Activated gamma-delta T cell treated with anti-CD3 and anti-CD28 coated beads, Interleukin-2, amount 50 U/mL, for 16 hours (primary cell): Measurements from ENCODE around the gene BACH2.
"Not testable (repeated sequence)": the region's sequence is repeated elsewhere in the genome, so short reads cannot be mapped to it uniquely, and the experiment has no call there.

ENCODE experiments used
- DNase-seq: peaks from one replicate; pipeline ENCODE4 v3.0.0-alpha.2; 2020; ENCODE audit warnings: low read depth

The BACH2 gene

DNA sequence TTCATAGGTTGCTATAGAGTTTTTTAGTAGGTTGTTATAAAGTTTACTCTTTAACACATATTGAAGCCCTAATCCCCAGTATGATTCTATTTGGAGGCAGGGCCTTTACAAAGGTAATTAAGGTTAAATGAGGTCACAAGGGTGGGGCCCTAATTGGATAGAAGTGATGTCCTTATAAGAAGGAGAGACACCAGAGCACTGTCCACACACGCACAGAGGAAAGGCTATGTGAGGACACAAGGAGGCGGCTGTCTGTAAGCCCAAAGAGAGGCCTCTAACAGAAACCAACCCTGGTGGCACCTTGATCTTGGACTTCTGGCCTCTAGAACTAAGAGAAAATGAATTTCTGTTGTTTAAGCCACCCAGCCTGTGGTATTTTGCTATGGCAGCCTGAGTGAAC lies 303.8 kb downstream of the BACH2 start:
- no peak for DNase-seq

DNA sequence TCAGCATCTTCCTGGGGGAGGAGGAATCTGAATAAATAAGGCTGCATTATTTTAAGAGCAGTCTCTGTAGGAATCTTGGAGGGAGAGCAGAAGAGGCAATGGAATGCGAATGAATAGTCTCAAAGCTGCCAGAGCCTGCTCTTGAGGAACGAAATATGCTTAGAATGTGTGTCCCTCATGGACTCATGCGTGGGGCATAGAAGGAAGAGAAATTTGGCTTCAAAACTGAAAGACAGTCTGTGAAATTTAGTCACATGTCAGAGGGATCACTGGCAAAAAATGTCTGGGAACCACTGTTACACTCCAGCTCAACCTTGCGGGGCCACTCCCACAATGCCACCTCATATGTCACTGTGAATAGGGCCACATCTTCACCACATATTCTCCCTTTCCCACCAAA lies 306.9 kb downstream of the BACH2 start:
- no peak for DNase-seq

DNA sequence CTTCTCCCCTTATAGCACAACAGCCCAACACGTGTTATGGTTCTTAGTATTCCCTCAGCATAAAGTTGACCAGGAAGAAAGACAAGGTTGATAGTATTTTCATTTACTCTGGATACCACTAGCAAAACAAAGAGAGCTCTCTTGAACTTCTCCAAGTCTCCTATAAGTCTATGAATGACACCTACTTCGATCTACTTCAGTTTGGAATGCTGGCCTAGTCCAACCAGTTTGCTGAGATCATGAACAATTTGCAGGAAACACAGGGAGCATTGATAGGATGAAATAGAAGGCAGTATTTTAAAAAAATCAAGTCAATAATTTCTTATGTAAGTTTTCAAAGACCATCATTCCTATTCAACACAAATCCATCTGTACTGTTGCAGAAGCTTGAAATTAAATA lies 308.8 kb downstream of the BACH2 start:
- DNase-seq = no peak

DNA sequence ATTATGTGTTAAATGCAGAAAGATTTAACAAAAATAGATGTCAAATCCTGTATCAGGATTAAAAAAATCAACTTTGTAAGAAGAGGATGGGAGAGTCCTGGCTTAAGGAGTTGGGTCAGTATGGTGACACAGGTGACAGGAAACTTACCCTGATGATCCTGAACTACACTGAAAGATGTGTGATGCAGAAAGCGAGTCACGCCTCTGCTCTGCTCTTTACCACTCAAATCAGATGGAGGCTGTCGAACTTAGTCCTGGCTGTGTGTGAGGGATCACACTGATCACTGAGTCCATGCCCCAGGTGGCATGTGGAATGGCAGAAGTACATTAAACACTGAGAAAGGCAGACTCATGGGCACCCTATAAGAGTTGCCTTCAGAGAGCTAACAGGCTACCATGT lies 309.5 kb downstream of the BACH2 start:
- DNase-seq = no peak

DNA sequence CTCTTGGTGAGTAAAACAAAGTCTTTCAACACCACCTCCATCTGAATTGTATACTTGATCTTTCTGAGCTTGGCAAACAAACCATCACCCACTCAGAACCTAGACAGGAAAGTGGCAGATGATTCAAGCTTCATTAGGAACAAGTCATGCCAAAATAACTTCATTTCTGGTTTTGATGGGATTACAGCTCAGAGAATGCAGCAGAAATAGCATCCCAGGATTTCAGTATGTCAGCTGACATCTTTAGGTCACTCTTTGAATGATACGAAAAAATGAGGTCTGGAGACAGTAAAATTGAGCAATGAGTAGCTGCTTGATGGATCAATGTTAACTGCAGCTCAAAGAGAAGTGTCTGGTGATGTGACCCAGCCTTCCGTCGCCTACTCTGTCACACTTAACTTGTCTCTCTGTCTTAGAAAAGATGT lies 310.0 kb downstream of the BACH2 start:
- DNase-seq = no peak

DNA sequence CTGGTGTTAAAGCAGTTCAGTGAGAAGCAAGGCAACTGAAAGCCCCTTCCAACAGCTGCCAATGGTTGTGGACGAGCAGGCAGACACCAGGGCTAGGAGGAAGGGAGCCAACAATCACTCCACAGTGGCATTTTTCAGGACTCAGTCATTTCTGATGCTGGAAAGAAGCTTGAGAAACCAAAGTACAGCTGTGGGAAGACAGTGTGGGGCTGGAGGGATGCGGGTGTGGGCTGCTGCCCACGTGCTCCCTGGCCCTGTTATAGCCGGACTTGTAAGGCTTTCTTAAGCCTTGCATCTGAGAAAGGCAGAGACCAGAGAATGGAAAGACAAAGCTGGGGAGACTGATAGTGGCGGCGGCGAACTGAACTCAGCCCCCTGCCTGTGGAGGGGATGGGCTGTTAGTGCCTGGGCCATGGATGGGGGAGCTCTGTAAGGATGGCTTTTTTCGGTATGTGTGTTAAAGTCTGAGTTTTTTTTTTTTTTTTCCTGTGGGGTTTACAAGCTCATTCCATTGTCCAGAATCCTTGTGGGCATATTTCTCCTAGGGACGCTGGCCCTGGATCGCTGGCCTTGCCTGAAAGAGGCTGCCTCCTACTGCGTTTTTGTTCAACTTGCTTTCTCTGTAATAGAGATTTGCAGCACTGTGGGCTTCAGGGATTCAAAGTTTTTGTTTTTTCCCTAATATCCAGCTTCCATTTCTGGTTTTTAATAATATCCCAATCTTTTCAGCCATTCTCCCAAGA lies 310.7 kb downstream of the BACH2 start:
- no peak for DNase-seq

DNA sequence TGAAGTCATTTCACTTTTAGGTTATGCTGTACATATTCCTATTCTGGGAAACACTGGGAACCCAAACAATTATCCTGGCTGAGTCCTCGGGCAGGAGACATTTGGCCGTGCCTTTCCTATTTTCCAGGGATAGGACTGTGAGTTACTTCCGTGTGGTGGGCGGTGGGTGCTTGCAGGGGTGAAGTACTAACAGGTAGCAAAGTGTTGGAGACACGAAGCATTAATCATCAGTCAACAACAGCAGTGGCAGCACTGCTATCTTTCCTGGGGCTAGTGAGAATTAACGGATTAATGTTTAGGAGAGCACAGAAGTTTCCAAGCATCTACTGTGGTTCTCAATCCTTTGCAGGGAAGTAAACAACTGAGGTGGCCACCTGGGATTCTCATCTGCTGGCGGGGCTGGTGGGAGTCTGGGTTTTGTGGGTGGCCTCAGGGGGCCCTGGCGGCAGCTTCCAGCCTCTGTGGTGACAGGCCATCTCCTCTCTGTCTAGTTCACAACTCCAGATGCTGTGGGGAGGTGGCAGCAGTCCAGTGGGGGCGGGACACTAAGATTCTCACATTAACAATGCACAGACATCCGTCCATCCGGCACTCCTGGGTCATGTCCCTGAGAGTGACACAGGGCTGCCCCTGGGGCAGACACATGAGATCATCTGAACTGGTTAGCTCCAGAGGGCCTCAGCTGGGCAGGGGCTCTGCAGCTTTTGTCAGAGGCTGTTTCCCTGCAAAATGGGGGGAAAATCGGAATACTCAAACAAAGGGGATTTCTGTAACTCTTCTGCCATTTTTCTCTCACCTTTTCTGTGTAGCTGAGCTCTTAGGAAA lies 311.5 kb downstream of the BACH2 start:
- DNase-seq = no peak

DNA sequence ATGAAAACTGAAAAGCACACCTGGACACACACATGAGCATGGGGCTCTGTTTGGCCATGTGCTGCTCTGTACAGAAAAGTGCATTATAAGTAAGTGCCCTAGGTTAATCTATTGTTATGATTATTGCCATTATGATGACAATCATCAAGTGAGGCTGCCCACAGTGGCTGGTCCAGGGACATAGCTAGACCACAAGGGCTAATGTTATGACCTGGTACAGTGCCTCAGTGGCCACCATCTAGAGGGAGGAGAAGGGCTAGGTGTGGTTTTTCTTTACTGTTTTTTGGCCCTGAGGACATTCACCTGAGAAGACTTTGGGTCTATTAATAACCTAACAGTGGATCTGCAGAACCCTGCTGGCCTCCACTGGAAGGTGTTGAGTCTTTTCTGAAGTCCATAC lies 316.3 kb downstream of the BACH2 start:
- no peak for DNase-seq

DNA sequence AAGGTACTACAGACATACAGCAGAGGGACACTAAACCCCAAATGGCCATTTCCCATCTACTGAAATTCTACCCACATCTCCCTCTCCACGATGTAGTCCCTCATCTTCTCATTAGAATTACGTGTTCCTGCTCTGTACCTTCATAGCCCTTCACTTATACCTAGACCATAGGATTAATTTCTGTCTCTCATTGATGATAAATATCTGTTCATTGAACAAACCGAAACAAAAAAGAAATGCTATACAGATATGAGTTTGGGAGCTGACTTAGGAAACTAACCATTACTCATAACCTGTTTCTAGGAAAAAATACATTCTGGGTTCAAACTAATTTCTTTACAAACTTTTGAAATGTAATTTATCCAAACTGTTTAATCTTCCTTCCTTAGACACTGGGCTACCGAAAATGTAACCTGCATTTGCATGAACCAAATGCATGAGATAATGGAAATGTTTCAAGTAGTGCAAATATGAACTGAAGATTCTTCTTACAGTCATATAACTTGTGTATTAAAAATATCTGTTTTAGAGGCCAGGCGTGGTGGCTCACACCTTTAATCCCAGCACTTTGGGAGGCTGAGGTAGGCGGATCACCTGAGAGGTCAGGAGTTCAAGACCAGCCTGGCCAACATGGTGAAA lies 317.0 kb downstream of the BACH2 start:
- no peak for DNase-seq

DNA sequence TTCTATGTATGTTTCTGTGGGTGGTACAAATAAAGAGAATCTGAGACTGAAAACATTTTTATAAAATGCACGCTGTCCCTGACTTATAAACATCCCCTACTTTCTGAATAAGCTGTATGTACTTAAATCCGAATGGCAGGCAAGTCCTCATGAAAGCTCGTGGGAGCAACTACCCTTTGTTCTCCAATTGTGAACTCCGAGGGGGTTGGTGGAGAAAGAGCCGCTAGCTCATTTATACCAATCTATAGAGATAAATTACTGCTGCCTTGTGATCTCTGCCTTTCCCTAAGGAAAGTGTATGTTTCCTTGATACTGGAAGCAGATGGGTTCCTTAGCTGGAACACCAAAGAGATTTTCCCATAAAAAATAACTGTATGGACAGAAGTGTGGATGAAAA lies 317.9 kb downstream of the BACH2 start:
- no peak for DNase-seq

DNA sequence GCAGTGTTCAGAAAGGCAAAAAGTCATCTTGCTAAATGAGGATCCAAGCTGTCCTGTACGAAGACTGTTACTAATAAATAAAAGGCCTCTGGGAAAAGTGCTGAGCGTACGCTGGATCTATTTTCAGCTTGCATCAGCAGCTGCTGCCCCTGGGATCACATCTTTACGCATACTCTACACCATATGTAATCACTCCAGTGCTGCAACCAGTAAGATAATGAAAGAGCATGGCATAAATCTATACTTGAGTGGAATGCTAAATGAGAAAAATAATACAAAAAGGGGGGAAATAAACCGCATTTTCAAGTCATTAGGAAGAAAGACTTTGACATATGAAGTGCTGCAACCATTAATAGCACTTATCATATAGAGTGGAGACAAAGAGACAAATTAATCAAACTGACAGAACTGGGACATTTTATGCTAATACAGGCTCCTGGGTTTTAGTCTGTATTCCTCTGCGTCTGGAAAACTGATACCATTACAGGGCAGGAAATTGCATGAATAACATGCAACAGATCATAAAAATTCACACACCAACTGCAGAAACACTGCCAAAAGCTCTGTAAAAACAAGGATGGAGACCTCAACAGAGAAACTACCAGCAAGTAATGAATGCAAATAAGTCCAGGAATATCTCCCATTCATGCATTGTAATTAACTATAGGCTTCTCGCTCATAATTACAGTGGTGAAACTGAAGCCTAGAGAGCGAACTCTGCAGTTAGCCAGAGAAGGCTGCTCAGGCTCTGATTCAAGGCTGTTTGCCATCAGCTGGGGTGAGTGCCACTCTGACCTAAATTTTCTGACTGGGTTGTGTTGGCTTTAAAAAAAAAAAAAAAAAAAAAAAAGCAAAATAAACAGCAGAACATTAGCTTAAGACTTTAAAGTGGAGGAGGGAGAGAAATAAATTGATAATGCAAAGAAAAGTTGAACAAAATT lies 318.6 kb downstream of the BACH2 start:
- no peak for DNase-seq

DNA sequence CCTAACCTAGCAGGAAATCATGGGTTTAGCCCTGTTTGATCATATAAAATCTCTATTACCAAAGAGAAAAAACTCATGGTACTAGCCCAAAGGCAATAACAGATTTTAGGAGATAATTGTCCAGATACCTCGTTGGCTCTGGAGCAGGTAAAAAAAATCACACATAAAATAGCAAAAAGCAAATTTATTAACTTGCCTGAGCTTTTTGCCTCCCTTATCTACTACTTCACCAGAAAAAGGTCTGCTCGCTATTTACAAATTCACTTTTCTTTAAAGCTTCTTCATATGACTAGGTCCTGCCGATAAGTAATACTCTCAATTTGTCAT lies 320.0 kb downstream of the BACH2 start:
- no peak for DNase-seq

DNA sequence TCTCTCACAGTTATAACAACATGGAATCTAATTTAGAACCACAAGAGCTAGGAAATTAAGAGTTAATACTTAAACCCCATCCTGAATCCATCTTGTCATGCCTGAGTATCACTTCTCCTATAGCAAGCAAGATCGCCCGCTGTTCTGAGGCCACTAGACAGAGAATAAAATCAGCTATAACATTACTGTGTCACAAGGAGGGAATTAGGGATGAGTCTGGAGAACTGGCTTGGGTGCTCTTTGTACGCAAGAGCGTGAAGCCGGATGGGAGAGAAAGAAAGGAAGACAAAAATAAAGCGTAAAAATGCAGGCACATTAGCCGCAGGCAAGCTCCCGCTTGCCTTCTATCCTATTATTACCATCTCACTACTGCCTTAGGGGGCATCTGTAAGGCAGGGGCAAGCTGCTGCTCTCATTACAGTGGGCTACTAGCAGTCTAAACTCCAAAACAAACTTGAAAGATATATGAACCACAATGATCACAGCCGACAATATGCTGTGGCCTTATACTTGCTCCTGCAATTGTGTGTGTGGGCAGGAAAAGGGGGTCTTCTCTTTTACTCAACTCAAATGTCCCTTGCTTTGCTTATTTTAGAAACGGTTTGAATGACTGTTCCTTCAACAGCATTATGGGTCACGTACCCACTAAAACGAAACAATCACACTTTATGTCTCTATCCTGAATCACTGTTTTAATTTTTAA lies 320.5 kb downstream of the BACH2 start:
- DNase-seq = no peak

DNA sequence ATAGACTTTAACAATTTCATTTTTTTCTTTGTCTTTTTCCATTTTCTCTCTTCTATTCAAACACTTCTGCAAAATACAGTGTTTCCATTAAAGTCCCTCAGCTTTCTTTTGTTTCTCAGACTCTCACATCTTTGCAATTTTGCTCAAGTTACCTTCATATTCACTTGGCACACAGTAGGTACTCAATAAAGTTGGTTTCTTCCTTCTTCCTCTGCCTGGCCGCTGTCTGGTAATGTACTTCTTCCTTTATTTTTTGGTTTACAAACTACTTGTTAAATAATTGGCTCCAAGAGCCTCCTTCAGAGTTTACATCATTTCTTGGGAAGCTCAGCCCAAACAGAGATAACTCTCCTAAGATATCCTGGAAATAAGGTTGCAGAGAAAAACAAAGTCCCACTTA lies 321.3 kb downstream of the BACH2 start:
- DNase-seq = no peak

DNA sequence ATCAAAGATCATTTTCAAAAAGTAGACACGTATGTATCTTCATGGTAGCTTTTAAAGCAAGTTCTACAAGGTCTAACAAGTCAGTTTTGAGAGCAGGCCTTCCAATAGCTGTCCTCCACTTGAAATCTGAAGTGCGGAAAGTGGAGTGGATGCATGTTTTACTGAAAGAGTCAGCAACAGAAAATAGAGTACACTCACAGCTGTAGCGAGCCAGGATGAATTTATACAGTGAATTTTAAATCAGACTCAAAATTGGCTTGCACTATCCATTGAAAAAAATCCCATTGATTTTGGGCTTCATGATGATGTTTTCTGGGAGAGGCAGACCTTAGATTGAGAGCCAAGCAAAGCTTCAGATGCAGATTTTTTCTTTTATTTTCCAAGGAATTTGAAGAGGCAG lies 321.8 kb downstream of the BACH2 start:
- DNase-seq = no peak

DNA sequence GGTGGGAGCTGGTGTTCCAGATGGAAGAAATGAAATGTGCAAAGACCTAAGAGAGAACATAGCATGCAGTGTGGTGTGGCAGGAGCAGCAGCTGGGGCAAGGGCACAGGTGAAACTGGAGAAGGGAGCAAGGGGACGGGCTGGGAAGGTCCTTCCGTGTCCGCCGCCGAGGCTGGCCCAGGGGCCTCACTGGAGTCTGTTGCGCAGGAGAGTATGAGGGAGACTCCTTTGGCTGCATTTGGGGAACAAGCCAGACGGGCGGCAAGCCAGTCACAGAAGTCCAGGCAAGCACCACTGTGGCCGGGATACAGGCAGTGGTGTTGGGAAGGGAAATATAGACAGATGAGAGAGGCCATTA lies 324.6 kb downstream of the BACH2 start:
- DNase-seq = no peak

DNA sequence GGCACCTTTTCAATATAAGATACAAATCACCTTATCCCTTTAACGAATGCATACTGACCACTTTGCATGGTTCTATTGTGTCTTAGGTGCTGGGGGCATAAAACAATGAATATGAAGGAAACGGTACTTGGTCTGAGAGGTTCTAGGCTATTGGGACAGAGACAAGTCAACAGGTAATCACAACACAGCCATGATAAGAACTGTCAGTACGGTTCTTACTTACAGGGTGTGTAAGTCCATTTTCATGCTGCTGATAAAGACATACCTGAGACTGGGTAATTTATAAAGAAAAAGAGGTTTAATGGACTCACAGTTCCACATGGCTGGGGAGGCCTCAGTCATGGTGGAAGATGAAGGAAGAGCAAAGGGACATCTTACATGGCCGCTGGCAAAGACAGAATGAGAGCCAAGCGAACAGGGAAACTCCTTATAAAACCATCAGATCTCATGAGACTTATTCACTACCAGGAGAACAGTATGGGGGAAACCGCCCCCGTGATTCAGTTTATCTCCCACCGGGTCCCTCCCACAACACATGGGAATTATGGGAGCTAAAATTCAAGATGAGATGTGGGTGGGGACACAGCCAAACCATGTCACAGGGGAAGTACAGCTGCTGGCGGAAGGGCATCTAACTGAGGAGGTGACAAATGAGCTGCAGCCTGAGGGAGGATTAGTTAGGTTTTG lies 325.2 kb downstream of the BACH2 start:
- DNase-seq = not testable (repeated sequence)

DNA sequence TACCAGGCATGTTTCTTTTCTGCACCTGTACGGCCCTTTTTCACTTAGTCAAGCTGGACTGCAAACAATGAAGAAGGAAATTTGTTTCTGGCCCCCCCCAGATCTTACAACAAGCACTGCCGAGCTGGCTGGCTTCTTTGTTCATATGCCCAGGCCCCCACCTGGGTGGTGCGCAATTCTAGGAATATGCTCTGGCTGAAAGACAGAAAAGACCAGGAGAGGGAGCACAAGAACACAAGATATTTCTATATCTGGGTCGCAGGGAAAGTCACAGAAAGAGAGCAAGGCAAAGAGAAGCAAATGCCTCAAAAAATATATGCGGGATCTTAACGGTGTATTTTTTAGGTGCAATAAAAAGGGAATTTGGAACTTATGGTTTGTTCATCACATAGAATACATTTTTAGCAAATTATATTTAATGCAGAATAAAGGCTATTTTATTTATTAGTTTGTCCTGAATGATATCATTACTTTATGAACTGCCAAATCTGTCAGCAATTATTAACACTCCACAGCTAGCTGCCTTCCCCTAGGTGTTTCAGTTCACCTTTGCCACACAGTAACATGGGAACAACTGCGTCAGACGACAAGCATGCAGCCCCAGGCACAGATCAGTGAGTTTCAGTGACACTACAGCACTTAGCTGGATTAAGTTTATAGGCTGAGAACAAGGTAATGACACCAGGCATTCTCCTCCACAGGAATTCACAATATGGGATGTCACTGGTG lies 325.9 kb downstream of the BACH2 start:
- DNase-seq = no peak

DNA sequence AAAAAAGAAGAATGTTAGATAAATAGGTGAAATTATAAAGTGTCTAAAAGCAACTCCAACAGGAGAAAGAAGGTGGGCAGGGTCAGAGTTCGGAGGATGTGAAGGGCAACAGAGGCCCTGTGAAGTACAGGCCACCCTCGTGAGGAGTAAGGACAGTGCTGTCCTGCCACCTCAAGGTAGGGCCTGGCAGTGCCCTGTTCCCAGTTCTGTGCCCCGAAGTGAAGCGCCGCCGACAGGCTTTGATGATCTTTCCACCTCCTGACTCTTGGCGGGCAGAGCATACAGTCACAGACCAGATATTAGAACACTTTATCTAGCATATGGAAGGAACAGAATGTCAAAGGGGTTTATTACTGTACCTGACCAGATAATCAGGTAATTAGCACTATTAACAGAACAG lies 326.6 kb downstream of the BACH2 start:
- no peak for DNase-seq

DNA sequence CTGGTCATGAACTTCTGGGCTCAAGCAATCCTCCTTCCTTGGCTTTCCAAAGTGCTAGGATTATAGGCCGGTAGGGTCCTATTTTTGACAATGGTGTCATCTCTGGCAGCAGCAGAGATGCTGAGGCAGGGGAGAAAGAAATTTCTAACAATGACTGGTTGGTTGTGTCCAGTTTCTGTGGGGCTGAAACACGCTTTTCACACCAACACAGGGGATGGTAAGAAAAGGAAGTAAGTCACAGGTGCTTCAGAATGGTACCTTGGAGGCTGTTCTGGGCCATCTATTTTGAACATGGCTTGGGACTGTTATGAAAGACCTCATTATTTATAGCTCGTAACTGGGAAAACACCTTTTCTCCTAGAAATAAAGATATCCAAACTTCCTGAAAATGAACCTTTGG lies 329.7 kb downstream of the BACH2 start:
- DNase-seq = no peak

DNA sequence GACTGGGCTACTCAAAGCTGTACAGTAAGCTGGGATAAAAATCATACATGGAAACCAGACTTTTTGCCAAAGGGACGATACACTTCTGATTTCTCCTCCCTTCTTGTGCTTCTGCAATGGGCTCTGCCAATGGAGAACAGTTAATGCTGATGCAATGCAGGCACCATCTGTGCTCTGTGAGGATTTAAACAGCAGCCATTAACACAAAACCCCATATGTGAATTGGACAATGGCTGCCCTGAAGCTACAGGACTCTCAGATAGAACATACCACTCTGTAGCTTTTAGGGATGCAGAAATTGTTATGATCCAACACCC lies 330.5 kb downstream of the BACH2 start:
- no peak for DNase-seq
